Uterus (tissue), 2 donors: ENCODE results near the gene RPS3A.

Experiments used
- CTCF ChIP-seq, 4 experiments: fragments of 200-600 bp in 2 of 4; fragments of 450-650 bp in 2 of 4; sonication (generic) in 2 of 4; IDR thresholded peaks; one replicate each; pipeline ENCODE4 v1.5.1; 2016 to 2019; ENCODE audit warnings: antibody characterized with exemption in 4 of 4, mild to moderate bottlenecking in 2 of 4, moderate library complexity in 1 of 4
- POLR2A ChIP-seq, 2 donors: fragments of 450-650 bp; IDR thresholded peaks; one replicate each; pipeline ENCODE4 v1.6.1; 2016; ENCODE audit warnings: antibody characterized with exemption in 2 of 2, mild to moderate bottlenecking in 1 of 2, moderate library complexity in 1 of 2

DNA sequence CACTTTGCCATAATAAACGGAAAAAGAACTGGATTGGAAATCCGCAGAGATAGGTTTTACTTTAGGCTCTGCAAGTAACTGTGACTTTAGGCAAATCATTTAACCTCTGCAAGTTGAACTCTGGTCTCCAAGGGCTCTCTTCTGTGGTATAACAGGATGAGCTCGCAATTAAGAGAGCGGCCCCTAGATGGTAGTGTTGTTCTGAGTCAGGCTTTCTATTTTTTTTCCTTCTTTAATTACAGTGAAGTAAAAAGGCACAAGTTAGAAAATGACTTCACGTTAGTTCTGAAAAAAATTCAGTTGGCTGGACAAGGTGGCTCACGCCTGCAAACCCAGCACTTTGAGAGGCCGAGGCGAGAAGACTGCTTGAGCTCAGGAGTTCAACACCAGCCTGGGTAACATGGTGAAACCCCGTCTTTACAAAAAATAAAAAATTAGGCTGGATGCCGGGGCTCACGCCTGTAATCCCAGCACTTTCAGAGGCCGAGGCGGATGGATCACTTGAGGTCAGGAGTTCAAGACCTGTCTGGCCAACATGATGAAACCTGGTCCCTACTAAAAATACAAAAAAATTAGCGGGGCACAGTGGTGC is 18.0 kb downstream of the RPS3A start:
- TF ChIP-seq CTCF (IDR thresholded peaks at IDR 0.05) = peak; percentile 61 to 78 (median 76)
- no peak for TF ChIP-seq POLR2A (IDR thresholded peaks at IDR 0.05)
